Measurements from ENCODE around the gene MGMT. TPM values are rescaled to one million over a fixed set of nuclear protein-coding genes. Genes with fewer than 3 reads are reported as not detected.

The MGMT gene
- polyA plus RNA-seq, 1 experiment = 10.9 TPM

- ChIA-PET POLR2A (no interaction called here), CTCF (no interaction called here)
These were observed 229.6 kb downstream of the MGMT start for GRCh38 chr10:129696636-129697035.

GRCh38 chr10:129697463-129698247 is 230.6 kb downstream of the MGMT start:
- CTCF ChIA-PET = no interaction called here
- H3K27ac ChIP-seq (ENCODE audit: low read depth, low read length) = no peak overlapping the region
- POLR2A ChIA-PET = no interaction called here
- H3K27me3 ChIP-seq (ENCODE audit: control insufficient read depth, insufficient read depth, low read length) = no peaks in the 10 kb centered on the region
- DNase-seq (ENCODE audit: low read depth, low spot score) = no peak
- H3K9me3 ChIP-seq (ENCODE audit: control insufficient read depth, insufficient read depth, low read length) = peaks cover 11% of the 10 kb centered on the region
- H3K4me3 ChIP-seq (ENCODE audit: low read depth, low read length) = no peak overlapping the region
- TF ChIP-seq CTCF (IDR thresholded peaks at IDR 0.05; ENCODE audit: low read depth, low read length) = no peak

More at GRCh38 chr10:129696636-129697035, 229.6 kb downstream of the MGMT start:
- Histone ChIP-seq H3K27me3 (ENCODE audit: control insufficient read depth, insufficient read depth, low read length) (no peaks in the 10 kb centered on the region), H3K27ac (ENCODE audit: low read depth, low read length) (no peak overlapping the region), H3K9me3 (ENCODE audit: control insufficient read depth, insufficient read depth, low read length) (peaks cover 14% of the 10 kb centered on the region), H3K4me3 (ENCODE audit: low read depth, low read length) (no peak overlapping the region)
- no peak for TF ChIP-seq CTCF (IDR thresholded peaks at IDR 0.05; ENCODE audit: low read depth, low read length)
- DNase-seq (ENCODE audit: low read depth, low spot score) = no peak

DNA sequence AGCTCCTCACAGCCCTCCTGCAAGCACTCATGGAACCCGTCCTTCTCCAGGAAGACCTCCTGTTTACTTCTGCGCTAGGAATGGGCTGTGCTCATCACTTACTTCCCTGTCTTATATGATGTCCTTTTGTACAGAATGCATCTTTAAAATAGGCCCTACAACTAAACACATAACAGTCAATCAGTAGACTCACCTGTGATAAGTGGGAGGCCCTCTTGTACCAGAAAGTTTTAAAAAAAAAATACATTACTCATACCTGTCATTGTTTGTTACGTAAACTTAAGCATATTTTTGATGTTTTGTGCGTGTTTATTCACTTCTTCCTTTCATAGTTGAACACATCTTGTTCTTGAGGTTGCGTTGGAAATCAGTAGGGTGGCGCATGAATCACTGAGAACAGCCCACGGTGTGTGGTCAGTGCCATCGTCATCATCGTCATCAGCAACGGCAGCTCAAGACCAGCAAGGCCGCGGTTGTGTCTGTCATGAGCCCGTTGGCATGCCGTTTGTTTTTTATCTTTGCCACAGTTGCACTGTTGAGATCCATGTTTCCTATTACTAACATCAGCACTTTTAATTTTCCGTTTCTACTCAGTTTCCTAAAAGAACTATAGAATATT is 232.8 kb downstream of the MGMT start:
- peaks cover 23% of the 10 kb centered on the region for H3K9me3 ChIP-seq (ENCODE audit: control insufficient read depth, insufficient read depth, low read length)
- DNase-seq (ENCODE audit: low read depth, low spot score) = no peak
- TF ChIP-seq CTCF (IDR thresholded peaks at IDR 0.05; ENCODE audit: low read depth, low read length) = no peak
- H3K27ac ChIP-seq (ENCODE audit: low read depth, low read length) = no peak overlapping the region
- H3K4me3 ChIP-seq (ENCODE audit: low read depth, low read length) = no peak overlapping the region
- CTCF ChIA-PET = no interaction called here
- no peaks in the 10 kb centered on the region for H3K27me3 ChIP-seq (ENCODE audit: control insufficient read depth, insufficient read depth, low read length)
- POLR2A ChIA-PET = no interaction called here

DNA sequence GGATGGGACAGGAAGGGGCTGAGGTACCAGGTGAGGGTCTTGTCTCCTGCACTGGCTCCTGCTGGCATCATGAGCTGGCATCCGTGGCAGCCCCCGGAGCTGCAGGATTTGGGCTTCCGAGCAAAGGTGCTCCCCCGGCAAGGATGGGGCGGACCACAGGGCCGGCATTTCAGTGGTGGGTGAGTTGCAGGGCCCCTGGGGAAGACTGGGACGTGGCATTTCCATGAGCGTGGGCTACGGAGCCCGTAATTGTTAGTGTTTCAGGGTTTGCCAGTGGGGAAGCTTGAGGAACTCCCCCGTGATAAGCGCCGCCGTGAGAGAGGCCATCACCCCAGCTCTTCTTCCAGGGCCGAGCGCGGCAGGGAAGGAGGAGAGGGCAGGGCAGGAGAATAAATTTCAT is 235.6 kb downstream of the MGMT start:
- Histone ChIP-seq H3K27me3 (ENCODE audit: control insufficient read depth, insufficient read depth, low read length) (no peaks in the 10 kb centered on the region), H3K27ac (ENCODE audit: low read depth, low read length) (no peak overlapping the region), H3K4me3 (ENCODE audit: low read depth, low read length) (no peak overlapping the region), H3K9me3 (ENCODE audit: control insufficient read depth, insufficient read depth, low read length) (peaks cover 33% of the 10 kb centered on the region)
- CTCF ChIA-PET = no interaction called here
- no peak for TF ChIP-seq CTCF (IDR thresholded peaks at IDR 0.05; ENCODE audit: low read depth, low read length)
- DNase-seq (ENCODE audit: low read depth, low spot score) = no peak
- POLR2A ChIA-PET = no interaction called here
